ENCODE measurements around the gene FBXO33. TPM values are rescaled to one million over a fixed set of nuclear protein-coding genes. Genes with fewer than 3 reads are reported as not detected.

Gene FBXO33, protein sequence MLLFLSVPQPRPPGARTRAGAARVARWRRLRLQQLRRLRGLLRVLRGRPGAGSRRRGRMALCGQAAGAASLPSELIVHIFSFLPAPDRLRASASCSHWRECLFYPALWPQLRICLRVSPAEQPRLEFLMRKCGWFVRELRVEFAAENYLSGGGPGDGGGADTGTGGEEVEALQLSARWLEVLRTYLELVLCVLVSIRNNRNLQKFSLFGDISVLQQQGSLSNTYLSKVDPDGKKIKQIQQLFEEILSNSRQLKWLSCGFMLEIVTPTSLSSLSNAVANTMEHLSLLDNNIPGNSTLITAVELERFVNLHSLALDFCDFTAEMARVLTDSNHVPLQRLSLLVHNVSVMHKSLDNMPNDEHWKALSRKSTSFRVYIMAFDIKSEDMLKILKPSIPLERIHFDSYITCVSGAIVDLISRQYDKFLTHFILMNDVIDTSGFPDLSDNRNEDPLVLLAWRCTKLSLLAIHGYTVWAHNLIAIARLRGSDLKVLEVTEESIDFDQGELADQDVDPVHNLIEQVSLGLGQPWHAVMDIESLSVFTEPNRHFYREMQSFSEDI
- total RNA-seq (10 to 100 TPM; 94.6 to 97.4 TPM), total RNA-seq (15.0 to 318 (median 67.9) reads per million in 172 experiments)
- 12.0 TPM for polyA plus RNA-seq (2013, experiment 1 of 2)
- polyA plus RNA-seq (2013, experiment 2 of 2), result 18.1 TPM

DNA sequence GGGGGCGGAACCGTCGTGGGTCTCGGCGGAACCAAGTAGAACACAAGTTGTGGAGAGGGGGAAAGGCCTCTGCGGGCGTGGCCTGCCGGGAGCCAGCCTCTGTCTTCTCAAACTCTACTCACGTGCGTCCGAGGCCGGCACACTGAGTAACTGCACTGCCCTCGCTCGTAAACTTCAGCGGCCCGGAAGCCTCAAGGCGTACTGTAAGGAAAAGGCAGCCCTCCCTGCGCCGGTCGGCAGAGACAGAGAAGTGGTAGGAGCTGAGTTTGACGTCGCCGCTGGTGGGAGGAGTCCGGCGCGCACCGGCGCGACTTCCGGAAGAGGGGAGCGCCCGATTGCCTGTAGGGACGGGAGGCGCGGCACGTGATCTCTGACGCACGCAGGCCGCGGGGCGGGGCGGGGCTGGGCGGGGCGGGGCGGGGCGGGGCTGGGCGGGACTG, at the start of gene FBXO33:
Gene FBXO33 (minus strand): TSS at position 255 of the 440 bp plus-strand sequence. CDS start 271 bp downstream, outside the sequence.
- H3K9me3 Mint-ChIP-seq, result no peaks in the 10 kb centered on the region
- DNase-seq (peak; percentile 94 to 98 (median 96)), ATAC-seq (ENCODE audit: poor library complexity) (peak; percentile 81)
- H3K36me3 Mint-ChIP-seq (ENCODE audit: low read depth), result peaks cover 32% of the 10 kb centered on the region
- peaks cover 50% of the 10 kb centered on the region for H3K4me1 Mint-ChIP-seq (ENCODE audit: low read depth)
- TF ChIP-seq CTCF (IDR thresholded peaks at IDR 0.05), result no peak
- Histone ChIP-seq H3K4me3 (ENCODE audit: low read length) (peak within 1 kb of the TSS; percentile 88), H3K9me3 (ENCODE audit: control insufficient read depth in 1 of 2, insufficient read depth in 1 of 2, low read length in 2 of 2) (no peaks in the 10 kb centered on the region), H3K4me1 (ENCODE audit: insufficient read depth, low read length) (peaks cover 31% of the 10 kb centered on the region), H3K27me3 (ENCODE audit: control insufficient read depth in 1 of 2, insufficient read depth in 2 of 2, low read length in 2 of 2) (no peaks in the 10 kb centered on the region), H3K27ac (ENCODE audit: low read depth in 1 of 2, low read length in 2 of 2) (peak within 1 kb of the TSS; percentile 99 to 100), H3K36me3 (ENCODE audit: insufficient read depth, low read length) (no peaks in the 10 kb centered on the region)
- POLR2A ChIA-PET, result interaction anchor here (0.6 to 4.6 kb wide), 30 partner anchors 9 to 1367 kb away, joined by 3 to 99 read pairs (median 4); partner anchors contain the start of genes GEMIN2, PNN, SEC23A and TRAPPC6B
- intact Hi-C loops (cut with DNase I, micrococcal nuclease), result loop anchor here (1.0 to 5.0 kb wide), 3 partner anchors 255 to 318 kb away; partner anchors contain the start of genes PNN (in 2 of the 2) and GEMIN2 (in 1 of the 2)
- H3K4me3 Mint-ChIP-seq, result peak within 1 kb of the TSS; percentile 100
- CTCF ChIA-PET, result no interaction called here
- peak within 1 kb of the TSS; percentile 100 for H3K27ac Mint-ChIP-seq
- no peaks in the 10 kb centered on the region for H3K27me3 Mint-ChIP-seq

DNA sequence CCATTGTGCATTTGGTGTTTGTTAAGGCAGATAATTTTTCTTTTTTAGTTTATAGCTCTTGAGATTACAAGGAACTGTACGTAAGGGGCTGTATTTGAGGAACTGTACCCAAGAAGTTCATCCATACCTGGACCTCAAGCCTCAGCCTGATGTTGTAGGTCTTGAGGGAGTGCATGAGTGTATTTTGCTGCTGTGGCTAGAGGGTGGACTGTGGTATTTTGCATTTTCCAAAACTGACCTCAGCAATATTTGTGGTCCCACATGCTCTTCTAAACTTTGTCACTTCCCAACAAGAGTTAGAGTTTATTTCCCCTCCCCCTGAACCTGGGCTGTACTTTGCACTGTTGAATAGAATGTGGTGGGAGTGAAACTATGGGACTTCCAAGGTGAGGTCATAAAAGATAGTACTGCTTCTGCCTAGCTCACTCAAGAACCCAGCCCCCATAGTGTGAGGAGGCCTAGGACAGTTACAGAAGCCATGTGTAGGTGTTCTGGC, 42.2 kb upstream of the FBXO33 start:
- DNase-seq (no peak), ATAC-seq (ENCODE audit: poor library complexity) (no peak)
- Histone ChIP-seq H3K4me1 (ENCODE audit: insufficient read depth, low read length) (no peaks in the 10 kb centered on the region), H3K27ac (ENCODE audit: low read depth in 1 of 2, low read length in 2 of 2) (no peak overlapping the region), H3K4me3 (ENCODE audit: low read length) (no peak overlapping the region), H3K9me3 (ENCODE audit: control insufficient read depth in 1 of 2, insufficient read depth in 1 of 2, low read length in 2 of 2) (no peaks in the 10 kb centered on the region), H3K36me3 (ENCODE audit: insufficient read depth, low read length) (no peaks in the 10 kb centered on the region), H3K27me3 (ENCODE audit: control insufficient read depth in 1 of 2, insufficient read depth in 2 of 2, low read length in 2 of 2) (no peaks in the 10 kb centered on the region)
- H3K4me3 Mint-ChIP-seq, result no peak overlapping the region
- no peak overlapping the region for H3K27ac Mint-ChIP-seq
- H3K36me3 Mint-ChIP-seq (ENCODE audit: low read depth), result peaks cover 4% of the 10 kb centered on the region
- POLR2A ChIA-PET, result no interaction called here
- intact Hi-C loops (cut with DNase I, micrococcal nuclease), result no loop called here
- H3K4me1 Mint-ChIP-seq (ENCODE audit: low read depth), result no peaks in the 10 kb centered on the region
- H3K9me3 Mint-ChIP-seq, result peaks cover 3% of the 10 kb centered on the region
- no peaks in the 10 kb centered on the region for H3K27me3 Mint-ChIP-seq
- no peak for TF ChIP-seq CTCF (IDR thresholded peaks at IDR 0.05)
- CTCF ChIA-PET, result no interaction called here

GRCh38 chr14:39472078-39472477, 39.8 kb upstream of the FBXO33 start:
- no peak for DNase-seq
- Mint-ChIP-seq H3K27me3 (no peaks in the 10 kb centered on the region), H3K4me1 (ENCODE audit: low read depth) (no peaks in the 10 kb centered on the region), H3K27ac (no peak overlapping the region), H3K36me3 (ENCODE audit: low read depth) (peaks cover 4% of the 10 kb centered on the region), H3K9me3 (no peaks in the 10 kb centered on the region), H3K4me3 (no peak overlapping the region)
- H3K27me3 ChIP-seq (ENCODE audit: control insufficient read depth in 1 of 2, insufficient read depth in 2 of 2, low read length in 2 of 2), result no peaks in the 10 kb centered on the region
- TF ChIP-seq CTCF (IDR thresholded peaks at IDR 0.05), result no peak
- ATAC-seq (ENCODE audit: poor library complexity), result no peak
- no peak overlapping the region for H3K27ac ChIP-seq (ENCODE audit: low read depth in 1 of 2, low read length in 2 of 2)
- intact Hi-C loops (cut with DNase I, micrococcal nuclease), result no loop called here
- no peak overlapping the region for H3K4me3 ChIP-seq (ENCODE audit: low read length)
- ChIA-PET CTCF (no interaction called here), POLR2A (no interaction called here)
- H3K4me1 ChIP-seq (ENCODE audit: insufficient read depth, low read length), result no peaks in the 10 kb centered on the region
- no peaks in the 10 kb centered on the region for H3K9me3 ChIP-seq (ENCODE audit: control insufficient read depth in 1 of 2, insufficient read depth in 1 of 2, low read length in 2 of 2)
- no peaks in the 10 kb centered on the region for H3K36me3 ChIP-seq (ENCODE audit: insufficient read depth, low read length)
